ENCODE data around the gene ARL2BP. TPM values are rescaled to one million over a fixed set of nuclear protein-coding genes. Genes with fewer than 3 reads are reported as not detected.

The ARL2BP gene
- total and polyA plus RNA-seq, 9 of the 15 experiments (the other 6 are each of a cell fraction or from before 2014, with no cell fraction given) = 16.7 to 41.8 (median 27.2) TPM

GRCh38 chr16:57284209-57284951 is 39.3 kb downstream of the ARL2BP start, which contains the start of gene PLLP (continued):
- TF ChIP-seq CREB1 (IDR thresholded peaks at IDR 0.05) = no peak; the same call in 1 of the 2 replicates
- TF ChIP-seq CREB1 (CRISPR knock-in tag; IDR thresholded peaks at IDR 0.05) = peak; percentile 66
- peak; percentile 84; the same call in 1 of the 2 replicates for TF ChIP-seq FOXP4 (CRISPR knock-in tag; IDR thresholded peaks at IDR 0.05; ENCODE audit: borderline replicate concordance)
- TF ChIP-seq PHF8 (IDR thresholded peaks at IDR 0.05; ENCODE audit: borderline replicate concordance, low read length) = peak; percentile 41; the same call in 1 of the 2 replicates
- 0 out of 2 replicates have a peak, but pooled peaks have one; percentile 35 for TF ChIP-seq ETV5 (CRISPR knock-in tag; IDR thresholded peaks at IDR 0.05; ENCODE audit: low read depth)
- peak; percentile 88 for TF ChIP-seq CHD4 (IDR thresholded peaks at IDR 0.05; ENCODE audit: insufficient read depth, insufficient replicate concordance, low read depth, low read length, poor library complexity, severe bottlenecking)
- 0 out of 2 replicates have a peak, but pooled peaks have one; percentile 31 for TF ChIP-seq ZNF121 (CRISPR knock-in tag; conservative IDR thresholded peaks at IDR 0.05)
- peak; percentile 80 for TF ChIP-seq CTBP1 (IDR thresholded peaks at IDR 0.05; ENCODE audit: borderline replicate concordance)
- TF ChIP-seq NR3C1 (CRISPR knock-in tag; IDR thresholded peaks at IDR 0.05) = peak; percentile 97
- TF ChIP-seq ZNF76 (CRISPR knock-in tag; IDR thresholded peaks at IDR 0.05; ENCODE audit: borderline replicate concordance) = peak; percentile 76
- TF ChIP-seq, protein P1, sequence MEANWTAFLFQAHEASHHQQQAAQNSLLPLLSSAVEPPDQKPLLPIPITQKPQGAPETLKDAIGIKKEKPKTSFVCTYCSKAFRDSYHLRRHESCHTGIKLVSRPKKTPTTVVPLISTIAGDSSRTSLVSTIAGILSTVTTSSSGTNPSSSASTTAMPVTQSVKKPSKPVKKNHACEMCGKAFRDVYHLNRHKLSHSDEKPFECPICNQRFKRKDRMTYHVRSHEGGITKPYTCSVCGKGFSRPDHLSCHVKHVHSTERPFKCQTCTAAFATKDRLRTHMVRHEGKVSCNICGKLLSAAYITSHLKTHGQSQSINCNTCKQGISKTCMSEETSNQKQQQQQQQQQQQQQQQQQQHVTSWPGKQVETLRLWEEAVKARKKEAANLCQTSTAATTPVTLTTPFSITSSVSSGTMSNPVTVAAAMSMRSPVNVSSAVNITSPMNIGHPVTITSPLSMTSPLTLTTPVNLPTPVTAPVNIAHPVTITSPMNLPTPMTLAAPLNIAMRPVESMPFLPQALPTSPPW (CRISPR knock-in tag; IDR thresholded peaks at IDR 0.05) = 0 out of 2 replicates have a peak, but pooled peaks have one; percentile 35
- TF ChIP-seq ZNF740 (CRISPR knock-in tag; IDR thresholded peaks at IDR 0.05) = peak; percentile 55
- TF ChIP-seq ZNF740 (tag; IDR thresholded peaks at IDR 0.05) = no peak
- 0 out of 2 replicates have a peak, but pooled peaks have one; percentile 60 for TF ChIP-seq ETS1 (conservative IDR thresholded peaks at IDR 0.05; ENCODE audit: control insufficient read depth, low read depth, low read length)
- TF ChIP-seq ZNF280B (CRISPR knock-in tag; IDR thresholded peaks at IDR 0.05) = no peak

Measured in K562 (cell line).